MM.1S (cell line): ENCODE data around the gene KLHL2.

Source experiments
- DNase-seq: peaks from one replicate; pipeline ENCODE4 v3.0.0-alpha.2; 2015
- H2AFZ ChIP-seq: fragments of 300-600 bp; sonication (generic); 2 replicates; pipeline ENCODE4 v1.6.0; 2016; ENCODE audit warnings: antibody characterized with exemption, low read length
- H3F3A ChIP-seq: fragments of 300-600 bp; sonication (generic); 2 replicates; pipeline ENCODE4 v1.6.1; 2016; ENCODE audit warnings: mild to moderate bottlenecking, antibody characterized with exemption, low read length, moderate library complexity, mixed read lengths; ENCODE audit not compliant: insufficient read depth
- H3K27ac ChIP-seq: fragments of 300-600 bp; sonication (generic); 2 replicates; pipeline ENCODE4 v1.5.1; 2016; ENCODE audit warnings: mild to moderate bottlenecking, low read length
- H3K27me3 ChIP-seq: fragments of 300-600 bp; sonication (generic); replicated peaks from 2 replicates; pipeline ENCODE4 v1.6.0; 2016; ENCODE audit warnings: low read length; ENCODE audit not compliant: insufficient read depth
- H3K36me3 ChIP-seq: fragments of 300-600 bp; sonication (generic); replicated peaks from 2 replicates; pipeline ENCODE4 v1.6.1; 2016; ENCODE audit warnings: mild to moderate bottlenecking, low read length, mixed read lengths; ENCODE audit not compliant: insufficient read depth
- H3K4me1 ChIP-seq: fragments of 300-600 bp; sonication (generic); 2 replicates; pipeline ENCODE4 v1.6.1; 2016; ENCODE audit warnings: low read length, mixed read lengths
- H3K4me2 ChIP-seq: fragments of 300-600 bp; sonication (generic); 2 replicates; pipeline ENCODE4 v1.6.0; 2016; ENCODE audit warnings: low read depth, low read length
- H3K4me3 ChIP-seq: fragments of 300-600 bp; sonication (generic); 2 replicates; pipeline ENCODE4 v1.5.1; 2016; ENCODE audit warnings: low read length, mixed read lengths
- H3K79me2 ChIP-seq: fragments of 300-600 bp; sonication (generic); 2 replicates; pipeline ENCODE4 v1.6.1; 2016; ENCODE audit warnings: mixed run types, low read length, mixed read lengths
- H3K9ac ChIP-seq: fragments of 300-600 bp; sonication (generic); 2 replicates; pipeline ENCODE4 v1.6.1; 2016; ENCODE audit warnings: low read length, mixed read lengths
- H3K9me2 ChIP-seq: fragments of 300-600 bp; sonication (generic); replicated peaks from 2 replicates; pipeline ENCODE4 v1.6.1; 2016; ENCODE audit warnings: mild to moderate bottlenecking, low read length, mixed read lengths; ENCODE audit not compliant: insufficient read depth
- H3K9me3 ChIP-seq: fragments of 300-600 bp; sonication (generic); replicated peaks from 2 replicates; pipeline ENCODE4 v1.6.1; 2016; ENCODE audit warnings: mild to moderate bottlenecking, low read length, mixed read lengths; ENCODE audit not compliant: insufficient read depth
- H4K20me1 ChIP-seq: fragments of 300-600 bp; sonication (generic); 2 replicates; pipeline ENCODE4 v1.6.1; 2016; ENCODE audit warnings: mild to moderate bottlenecking, low read length, moderate library complexity, mixed read lengths; ENCODE audit not compliant: insufficient read depth
- EZH2 ChIP-seq: fragments of 300-600 bp; sonication (generic); optimal IDR thresholded peaks from 2 replicates; pipeline ENCODE3; 2017; ENCODE audit warnings: low read depth, mild to moderate bottlenecking, antibody characterized with exemption, low read length, mixed read lengths
- EZH2phosphoT487 ChIP-seq: fragments of 300-600 bp; sonication (generic); IDR thresholded peaks from 2 replicates; pipeline ENCODE4 v1.6.1; 2018; ENCODE audit warnings: antibody characterized with exemption, low read length
- TF ChIP-seq, protein P1 (sequence below): fragments of 300-600 bp; sonication (generic); IDR thresholded peaks from 2 replicates; pipeline ENCODE4 v1.5.1; 2016; ENCODE audit warnings: antibody characterized with exemption, low read length, mixed read lengths

The KLHL2 gene

GRCh38 chr4:165288226-165288625 is 80.9 kb downstream of the KLHL2 start:
- Histone ChIP-seq H3K9me3 (no peaks in the 10 kb centered on the region), H3K9me2 (no peaks in the 10 kb centered on the region), H4K20me1 (no peaks in the 10 kb centered on the region), H3F3A (no peaks in the 10 kb centered on the region), H3K27me3 (no peaks in the 10 kb centered on the region), H3K4me1 (no peaks in the 10 kb centered on the region), H3K9ac (no peak overlapping the region), H3K79me2 (no peaks in the 10 kb centered on the region), H3K4me3 (no peak overlapping the region), H3K27ac (no peak overlapping the region), H3K36me3 (no peaks in the 10 kb centered on the region), H2AFZ (no peak overlapping the region), H3K4me2 (no peak overlapping the region)
- no peak for DNase-seq
- TF ChIP-seq EZH2phosphoT487 (no peak), EZH2 (no peak)
- TF ChIP-seq, protein P1, sequence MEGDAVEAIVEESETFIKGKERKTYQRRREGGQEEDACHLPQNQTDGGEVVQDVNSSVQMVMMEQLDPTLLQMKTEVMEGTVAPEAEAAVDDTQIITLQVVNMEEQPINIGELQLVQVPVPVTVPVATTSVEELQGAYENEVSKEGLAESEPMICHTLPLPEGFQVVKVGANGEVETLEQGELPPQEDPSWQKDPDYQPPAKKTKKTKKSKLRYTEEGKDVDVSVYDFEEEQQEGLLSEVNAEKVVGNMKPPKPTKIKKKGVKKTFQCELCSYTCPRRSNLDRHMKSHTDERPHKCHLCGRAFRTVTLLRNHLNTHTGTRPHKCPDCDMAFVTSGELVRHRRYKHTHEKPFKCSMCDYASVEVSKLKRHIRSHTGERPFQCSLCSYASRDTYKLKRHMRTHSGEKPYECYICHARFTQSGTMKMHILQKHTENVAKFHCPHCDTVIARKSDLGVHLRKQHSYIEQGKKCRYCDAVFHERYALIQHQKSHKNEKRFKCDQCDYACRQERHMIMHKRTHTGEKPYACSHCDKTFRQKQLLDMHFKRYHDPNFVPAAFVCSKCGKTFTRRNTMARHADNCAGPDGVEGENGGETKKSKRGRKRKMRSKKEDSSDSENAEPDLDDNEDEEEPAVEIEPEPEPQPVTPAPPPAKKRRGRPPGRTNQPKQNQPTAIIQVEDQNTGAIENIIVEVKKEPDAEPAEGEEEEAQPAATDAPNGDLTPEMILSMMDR: no peak

DNA sequence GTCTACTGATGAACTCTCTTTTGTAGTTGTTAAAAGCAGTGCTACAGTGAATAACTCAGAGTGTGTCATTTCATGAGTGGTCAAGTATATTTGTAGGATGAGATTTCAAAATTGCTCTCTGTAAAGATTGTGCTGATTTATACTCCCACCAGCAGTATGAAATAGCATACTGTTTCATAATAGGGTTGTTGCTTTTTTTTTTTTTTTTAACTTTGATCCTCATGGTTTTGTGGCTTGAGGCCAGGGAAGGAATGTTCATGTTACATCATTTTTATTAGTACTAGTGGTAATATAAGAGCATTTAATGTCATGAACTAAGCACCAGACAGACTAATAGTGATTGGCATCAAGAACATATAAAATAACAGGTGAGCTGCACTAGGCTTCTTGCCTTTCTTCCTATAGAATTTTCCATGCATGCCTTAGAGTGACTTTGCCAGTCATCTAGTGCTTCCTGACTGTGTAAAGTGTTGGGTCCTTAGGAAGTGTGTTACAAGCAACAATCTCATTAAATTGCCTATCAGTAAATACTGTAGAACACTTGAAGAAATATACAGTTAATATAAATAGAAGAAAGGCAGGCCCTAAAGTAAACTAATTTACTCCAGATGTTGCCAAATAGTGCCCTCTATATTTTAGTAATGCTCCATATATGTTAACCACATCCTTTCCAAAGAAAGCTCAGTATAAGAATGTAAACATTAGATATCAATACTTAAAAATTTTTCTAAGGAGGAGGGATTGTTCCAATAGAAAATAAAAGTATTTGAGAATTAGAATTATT is 81.5 kb downstream of the KLHL2 start:
- H3K4me2 ChIP-seq: no peak overlapping the region
- DNase-seq: no peak
- no peak overlapping the region for H3K4me3 ChIP-seq

GRCh38 chr4:165289423-165289785 is 82.0 kb downstream of the KLHL2 start:
- no peaks in the 10 kb centered on the region for H3K27me3 ChIP-seq
- H2AFZ ChIP-seq: no peak overlapping the region
- no peak overlapping the region for H3K9ac ChIP-seq
- no peaks in the 10 kb centered on the region for H4K20me1 ChIP-seq
- no peaks in the 10 kb centered on the region for H3K79me2 ChIP-seq
- no peak overlapping the region for H3K27ac ChIP-seq
- no peaks in the 10 kb centered on the region for H3F3A ChIP-seq
- TF ChIP-seq, protein P1: no peak
- no peak for TF ChIP-seq EZH2
- DNase-seq: no peak
- no peaks in the 10 kb centered on the region for H3K4me1 ChIP-seq
- H3K9me2 ChIP-seq: no peaks in the 10 kb centered on the region
- H3K4me2 ChIP-seq: no peak overlapping the region
- H3K4me3 ChIP-seq: no peak overlapping the region
- no peaks in the 10 kb centered on the region for H3K36me3 ChIP-seq
- no peaks in the 10 kb centered on the region for H3K9me3 ChIP-seq

More for the DNA sequence above, 81.5 kb downstream of the KLHL2 start:
- no peaks in the 10 kb centered on the region for H3F3A ChIP-seq
- TF ChIP-seq EZH2 (no peak), EZH2phosphoT487 (no peak)
- TF ChIP-seq, protein P1: no peak
- H3K27me3 ChIP-seq: no peaks in the 10 kb centered on the region
- no peaks in the 10 kb centered on the region for H3K9me3 ChIP-seq
- H3K9ac ChIP-seq: no peak overlapping the region
- no peaks in the 10 kb centered on the region for H3K36me3 ChIP-seq
- no peak overlapping the region for H3K27ac ChIP-seq
- no peak overlapping the region for H2AFZ ChIP-seq
- H3K9me2 ChIP-seq: no peaks in the 10 kb centered on the region
- no peaks in the 10 kb centered on the region for H3K79me2 ChIP-seq
- no peaks in the 10 kb centered on the region for H4K20me1 ChIP-seq
- no peaks in the 10 kb centered on the region for H3K4me1 ChIP-seq
